ENCODE measurements around the gene TMEM214. TPM values are rescaled to one million over a fixed set of nuclear protein-coding genes. Genes with fewer than 3 reads are reported as not detected.

TMEM214 gene
- total RNA-seq, 4 donors from 2014 or later: 16.1 to 96.2 (median 66.5) TPM

GRCh38 chr2:27084297-27085061, 51.7 kb downstream of the TMEM214 start:
- peak in 1 of 2 donors; percentile 13 for DNase-seq
- Histone ChIP-seq H3K9me3 (no peaks in the 10 kb centered on the region), H3K4me3 (no peak overlapping the region), H3K4me1 (peaks cover 5 to 23% of the 10 kb centered on the region in 2 donors), H3K36me3 (no peaks in the 10 kb centered on the region), H3K27me3 (no peaks in the 10 kb centered on the region), H3K27ac (peak overlapping the region in 1 of 2 donors; percentile 82)
- no peak for TF ChIP-seq POLR2A (IDR thresholded peaks at IDR 0.05)
- no peak for TF ChIP-seq CTCF (IDR thresholded peaks at IDR 0.05)
- intact Hi-C loops (cut with DNase I; ENCODE audit: low total_unique reads): no loop called here

- H3K9me3 ChIP-seq: no peaks in the 10 kb centered on the region
- H3K27ac ChIP-seq: peak overlapping the region; percentile 82 to 85
- peaks cover 5 to 23% of the 10 kb centered on the region in 2 donors for H3K4me1 ChIP-seq
- H3K36me3 ChIP-seq: no peaks in the 10 kb centered on the region
- DNase-seq: peak in 1 of 2 donors; percentile 40
- peak overlapping the region; percentile 48 to 62 for H3K4me3 ChIP-seq
- TF ChIP-seq POLR2A (IDR thresholded peaks at IDR 0.05) (peak in 1 of 2 donors; percentile 2), CTCF (IDR thresholded peaks at IDR 0.05) (no peak)
- no peaks in the 10 kb centered on the region for H3K27me3 ChIP-seq
- intact Hi-C loops (cut with DNase I; ENCODE audit: low total_unique reads): no loop called here
These were observed 52.4 kb downstream of the TMEM214 start for GRCh38 chr2:27085062-27085672.

DNA sequence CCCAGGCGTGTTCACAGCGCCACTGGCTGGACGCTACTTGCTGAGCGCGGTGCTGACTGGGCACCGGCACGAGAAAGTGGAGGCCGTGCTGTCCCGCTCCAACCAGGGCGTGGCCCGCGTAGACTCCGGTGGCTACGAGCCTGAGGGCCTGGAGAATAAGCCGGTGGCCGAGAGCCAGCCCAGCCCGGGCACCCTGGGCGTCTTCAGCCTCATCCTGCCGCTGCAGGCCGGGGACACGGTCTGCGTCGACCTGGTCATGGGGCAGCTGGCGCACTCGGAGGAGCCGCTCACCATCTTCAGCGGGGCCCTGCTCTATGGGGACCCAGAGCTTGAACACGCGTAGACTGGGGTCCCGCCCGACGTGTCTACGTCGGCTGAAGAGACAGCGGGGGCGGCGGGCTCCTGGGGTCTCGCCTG, 52.9 kb downstream of the TMEM214 start:
- peak overlapping the region; percentile 82 to 85 for H3K27ac ChIP-seq
- peaks cover 5 to 23% of the 10 kb centered on the region in 2 donors for H3K4me1 ChIP-seq
- DNase-seq: peak; percentile 75 to 80
- intact Hi-C loops (cut with DNase I; ENCODE audit: low total_unique reads): no loop called here
- no peaks in the 10 kb centered on the region for H3K9me3 ChIP-seq
- peak overlapping the region; percentile 48 to 62 for H3K4me3 ChIP-seq
- no peaks in the 10 kb centered on the region for H3K27me3 ChIP-seq
- TF ChIP-seq POLR2A (IDR thresholded peaks at IDR 0.05): no peak
- TF ChIP-seq CTCF (IDR thresholded peaks at IDR 0.05): peak; percentile 52 to 62 (median 58)
- H3K36me3 ChIP-seq: no peaks in the 10 kb centered on the region

GRCh38 chr2:27086090-27086723, 53.4 kb downstream of the TMEM214 start:
- no peaks in the 10 kb centered on the region for H3K36me3 ChIP-seq
- H3K4me3 ChIP-seq: peak overlapping the region; percentile 48 to 62
- peak; percentile 92 to 98 for DNase-seq
- H3K27me3 ChIP-seq: no peaks in the 10 kb centered on the region
- TF ChIP-seq POLR2A (IDR thresholded peaks at IDR 0.05) (peak; percentile 47 to 61), CTCF (IDR thresholded peaks at IDR 0.05) (peak; percentile 66 to 98 (median 94))
- H3K9me3 ChIP-seq: no peaks in the 10 kb centered on the region
- peaks cover 5 to 23% of the 10 kb centered on the region in 2 donors for H3K4me1 ChIP-seq
- intact Hi-C loops (cut with DNase I; ENCODE audit: low total_unique reads): no loop called here
- peak overlapping the region; percentile 82 to 85 for H3K27ac ChIP-seq
